NOMO-1 treated with DMSO at 0.1 percent for 48 hours (cell line): ENCODE measurements around the gene ZNF611.
"Not testable (repeated sequence)": the region's sequence is repeated elsewhere in the genome, so short reads cannot be mapped to it uniquely, and the experiment has no call there.

ENCODE experiments used
- DNase-seq: peaks from one replicate; lab custom pipeline; 2025; ENCODE audit not compliant: unreplicated experiment; lab: John Stamatoyannopoulos, UW

ZNF611 gene

GRCh38 chr19:52720541-52720940 lies 14.3 kb downstream of the ZNF611 start:
- DNase-seq: not testable (repeated sequence)

GRCh38 chr19:52716522-52716921 lies 18.3 kb downstream of the ZNF611 start:
- DNase-seq: no peak

GRCh38 chr19:52715902-52716301 lies 18.9 kb downstream of the ZNF611 start:
- DNase-seq: not testable (repeated sequence)

- not testable (repeated sequence) for DNase-seq
Measured at GRCh38 chr19:52715330-52715729, 19.5 kb downstream of the ZNF611 start.

- not testable (repeated sequence) for DNase-seq
Measured at GRCh38 chr19:52713051-52713450, 21.8 kb downstream of the ZNF611 start.

GRCh38 chr19:52711661-52712060 lies 23.2 kb downstream of the ZNF611 start:
- not testable (repeated sequence) for DNase-seq

GRCh38 chr19:52710538-52710937 lies 24.3 kb downstream of the ZNF611 start:
- DNase-seq: no peak

GRCh38 chr19:52705615-52706014 lies 29.2 kb downstream of the ZNF611 start:
- not testable (repeated sequence) for DNase-seq

- no peak for DNase-seq
Measured at GRCh38 chr19:52703917-52704316, 30.9 kb downstream of the ZNF611 start.

GRCh38 chr19:52700673-52701072 lies 34.2 kb downstream of the ZNF611 start:
- DNase-seq: no peak

- DNase-seq: not testable (repeated sequence)
Measured at GRCh38 chr19:52699555-52699954, 35.3 kb downstream of the ZNF611 start.

- DNase-seq: no peak
Measured at GRCh38 chr19:52695996-52696395, 38.8 kb downstream of the ZNF611 start.

GRCh38 chr19:52694921-52695320 lies 39.9 kb downstream of the ZNF611 start:
- DNase-seq: no peak

- peak; percentile 17 for DNase-seq
Measured at GRCh38 chr19:52694281-52694680, 40.6 kb downstream of the ZNF611 start.

GRCh38 chr19:52692431-52693008 lies 42.3 kb downstream of the ZNF611 start:
- no peak for DNase-seq

- DNase-seq: no peak
Measured at GRCh38 chr19:52691737-52692136, 43.1 kb downstream of the ZNF611 start.

GRCh38 chr19:52691215-52691610 lies 43.6 kb downstream of the ZNF611 start:
- DNase-seq: no peak

GRCh38 chr19:52690369-52691214 lies 44.3 kb downstream of the ZNF611 start:
- peak; percentile 77 for DNase-seq

GRCh38 chr19:52689843-52690368 lies 44.9 kb downstream of the ZNF611 start:
- peak; percentile 22 for DNase-seq

GRCh38 chr19:52688925-52689796 lies 45.7 kb downstream of the ZNF611 start:
- DNase-seq: peak; percentile 79

GRCh38 chr19:52688335-52688734 lies 46.5 kb downstream of the ZNF611 start:
- no peak for DNase-seq
